HEK293T (cell line): ENCODE results near the gene TTC38.

Source experiments
- CTCF ChIA-PET: fragments of 350-600 bp; formaldehyde crosslinking; extraction: SDS; loops from one replicate; lab custom pipeline; 2021; ENCODE audit warnings: antibody characterized with exemption, inconsistent platforms; lab: Yijun Ruan, JAX
- POLR2A ChIA-PET: fragments of 350-600 bp; formaldehyde crosslinking; extraction: SDS; loops from one replicate; lab custom pipeline; 2020; ENCODE audit warnings: antibody characterized with exemption, inconsistent platforms; lab: Yijun Ruan, JAX
- DNase-seq: peaks from one replicate; pipeline ENCODE4 v3.0.0; 2012; ENCODE audit warnings: mixed read lengths; ENCODE audit errors: extremely low spot score
- ARNT ChIP-seq: fragments of 450-650 bp; IDR thresholded peaks from 2 replicates; pipeline ENCODE4 v1.6.1; 2017; ENCODE audit warnings: mild to moderate bottlenecking
- BHLHE40 ChIP-seq: fragments of 450-650 bp; IDR thresholded peaks from 2 replicates; pipeline ENCODE4 v1.6.1; 2016; ENCODE audit warnings: mild to moderate bottlenecking, moderate library complexity, borderline replicate concordance
- CTBP1 ChIP-seq: fragments of 450-650 bp; IDR thresholded peaks from 2 replicates; pipeline ENCODE4 v1.6.1; 2016; ENCODE audit warnings: borderline replicate concordance
- ELF4 ChIP-seq: fragments of 450-650 bp; IDR thresholded peaks from 2 replicates; pipeline ENCODE4 v1.6.1; 2017; ENCODE audit warnings: antibody characterized with exemption
- FOXA1 ChIP-seq: fragments of 450-650 bp; IDR thresholded peaks from 2 replicates; pipeline ENCODE4 v1.6.1; 2016; ENCODE audit warnings: mild to moderate bottlenecking
- FOXK2 ChIP-seq: fragments of 450-650 bp; IDR thresholded peaks from 2 replicates; pipeline ENCODE4 v1.6.1; 2016; ENCODE audit warnings: mild to moderate bottlenecking
- FOXM1 ChIP-seq: fragments of 450-650 bp; IDR thresholded peaks from 2 replicates; pipeline ENCODE4 v1.6.1; 2017; ENCODE audit warnings: mild to moderate bottlenecking, borderline replicate concordance
- HDGF ChIP-seq: fragments of 450-650 bp; IDR thresholded peaks from 2 replicates; pipeline ENCODE4 v1.6.1; 2017; ENCODE audit warnings: antibody characterized with exemption, borderline replicate concordance
- L3MBTL2 ChIP-seq: fragments of 450-650 bp; conservative IDR thresholded peaks from 2 replicates; pipeline ENCODE4 v1.6.1; 2016; ENCODE audit warnings: mild to moderate bottlenecking
- LEF1 ChIP-seq: fragments of 450-650 bp; IDR thresholded peaks from 2 replicates; pipeline ENCODE4 v1.6.1; 2017; ENCODE audit warnings: mild to moderate bottlenecking, borderline replicate concordance
- NFRKB ChIP-seq: fragments of 450-650 bp; IDR thresholded peaks from 2 replicates; pipeline ENCODE4 v1.6.1; 2016; ENCODE audit warnings: mild to moderate bottlenecking, moderate library complexity
- PKNOX1 ChIP-seq: fragments of 450-650 bp; IDR thresholded peaks from 2 replicates; pipeline ENCODE4 v1.6.1; 2016
- SP1 ChIP-seq: fragments of 450-650 bp; IDR thresholded peaks from 2 replicates; pipeline ENCODE4 v1.6.1; 2017
- SUZ12 ChIP-seq: fragments of 450-650 bp; IDR thresholded peaks from 2 replicates; pipeline ENCODE4 v1.6.1; 2016; ENCODE audit warnings: mild to moderate bottlenecking
- TARDBP ChIP-seq: fragments of 450-650 bp; IDR thresholded peaks from 2 replicates; pipeline ENCODE4 v1.6.1; 2016
- ZNF384 ChIP-seq: fragments of 450-650 bp; IDR thresholded peaks from 2 replicates; pipeline ENCODE4 v1.6.1; 2016

The TTC38 gene

GRCh38 chr22:46290121-46290842 is 22.5 kb downstream of the TTC38 start:
- DNase-seq: no peak
- POLR2A ChIA-PET: no interaction called here
- CTCF ChIA-PET: no interaction called here
- TF ChIP-seq PKNOX1 (no peak), ELF4 (no peak), CTBP1 (no peak), L3MBTL2 (no peak), SP1 (no peak)

- no peak for DNase-seq
- POLR2A ChIA-PET: no interaction called here
- CTCF ChIA-PET: no interaction called here
- TF ChIP-seq HDGF (no peak), PKNOX1 (no peak), L3MBTL2 (no peak), ZNF384 (no peak), FOXM1 (no peak), FOXA1 (no peak), NFRKB (no peak), TARDBP (no peak), LEF1 (no peak), SP1 (no peak), ARNT (no peak), ELF4 (no peak), FOXK2 (no peak), BHLHE40 (no peak), SUZ12 (no peak), CTBP1 (no peak)
Observed at GRCh38 chr22:46290843-46291785, 23.3 kb downstream of the TTC38 start.

- ChIA-PET POLR2A (no interaction called here), CTCF (no interaction called here)
- DNase-seq: no peak
- no peak for TF ChIP-seq NFRKB
- no peak for TF ChIP-seq LEF1
- no peak for TF ChIP-seq ZNF384
- TF ChIP-seq L3MBTL2: no peak
- TF ChIP-seq CTBP1: no peak
- no peak for TF ChIP-seq TARDBP
- TF ChIP-seq ARNT: no peak
- no peak for TF ChIP-seq FOXK2
- TF ChIP-seq BHLHE40: no peak
- no peak for TF ChIP-seq HDGF
- no peak for TF ChIP-seq SUZ12
- no peak for TF ChIP-seq ELF4
Observed at GRCh38 chr22:46292173-46292572, 24.4 kb downstream of the TTC38 start.

- no peak for DNase-seq
- POLR2A ChIA-PET: no interaction called here
- CTCF ChIA-PET: no interaction called here
- TF ChIP-seq LEF1: no peak
- no peak for TF ChIP-seq SUZ12
- no peak for TF ChIP-seq FOXA1
- no peak for TF ChIP-seq FOXM1
- no peak for TF ChIP-seq ELF4
- no peak for TF ChIP-seq BHLHE40
- TF ChIP-seq PKNOX1: no peak
- no peak for TF ChIP-seq ARNT
- no peak for TF ChIP-seq ZNF384
- TF ChIP-seq L3MBTL2: no peak
Observed at GRCh38 chr22:46292732-46293131, 24.9 kb downstream of the TTC38 start.

GRCh38 chr22:46293577-46294260 is 25.9 kb downstream of the TTC38 start:
- no peak for DNase-seq
- TF ChIP-seq NFRKB: no peak
- no peak for TF ChIP-seq FOXA1
- TF ChIP-seq BHLHE40: no peak
- ChIA-PET CTCF (no interaction called here), POLR2A (no interaction called here)

- TF ChIP-seq SUZ12 (no peak), CTBP1 (no peak), L3MBTL2 (no peak), HDGF (no peak)
Observed at GRCh38 chr22:46294784-46295183, 27.0 kb downstream of the TTC38 start.

More at GRCh38 chr22:46294784-46295183, 27.0 kb downstream of the TTC38 start:
- no peak for DNase-seq
- CTCF ChIA-PET: no interaction called here
- POLR2A ChIA-PET: no interaction called here
